GM21529 (cell line): ENCODE results near the gene OR2T5.
A peak's percentile ranks its signal among the peaks of the same experiment; 100 is the strongest.
"Not testable (repeated sequence)": the region's sequence is repeated elsewhere in the genome, so short reads cannot be mapped to it uniquely, and the experiment has no call there.

ENCODE experiments used
- ATAC-seq: cut with Tn5 transposase; IDR thresholded peaks from one replicate; pipeline ENCODE4 v1.9.1; 2021; ENCODE audit not compliant: unreplicated experiment

OR2T5 gene, protein sequence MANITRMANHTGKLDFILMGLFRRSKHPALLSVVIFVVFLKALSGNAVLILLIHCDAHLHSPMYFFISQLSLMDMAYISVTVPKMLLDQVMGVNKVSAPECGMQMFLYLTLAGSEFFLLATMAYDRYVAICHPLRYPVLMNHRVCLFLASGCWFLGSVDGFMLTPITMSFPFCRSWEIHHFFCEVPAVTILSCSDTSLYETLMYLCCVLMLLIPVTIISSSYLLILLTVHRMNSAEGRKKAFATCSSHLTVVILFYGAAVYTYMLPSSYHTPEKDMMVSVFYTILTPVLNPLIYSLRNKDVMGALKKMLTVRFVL

DNA sequence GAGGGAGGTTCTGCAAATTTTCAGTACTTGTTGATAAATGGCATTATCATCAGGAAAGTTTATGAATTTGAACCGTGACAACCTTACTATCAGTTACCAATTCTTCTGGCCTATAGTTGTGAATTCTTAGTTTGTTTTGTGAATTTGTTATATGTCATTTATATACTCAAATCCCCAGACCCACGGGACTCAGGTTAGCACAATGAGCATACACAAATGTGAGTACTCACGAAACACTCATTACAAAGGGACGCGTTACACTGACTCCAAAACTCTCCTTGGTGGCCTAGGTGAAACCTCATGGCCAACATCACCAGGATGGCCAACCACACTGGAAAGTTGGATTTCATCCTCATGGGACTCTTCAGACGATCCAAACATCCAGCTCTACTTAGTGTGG, at the start of gene OR2T5:
OR2T5 (plus strand) TSS at position 301 of the 400 bp plus-strand sequence; CDS start at position 301, 0 bp downstream.
- not testable (repeated sequence) for ATAC-seq

DNA sequence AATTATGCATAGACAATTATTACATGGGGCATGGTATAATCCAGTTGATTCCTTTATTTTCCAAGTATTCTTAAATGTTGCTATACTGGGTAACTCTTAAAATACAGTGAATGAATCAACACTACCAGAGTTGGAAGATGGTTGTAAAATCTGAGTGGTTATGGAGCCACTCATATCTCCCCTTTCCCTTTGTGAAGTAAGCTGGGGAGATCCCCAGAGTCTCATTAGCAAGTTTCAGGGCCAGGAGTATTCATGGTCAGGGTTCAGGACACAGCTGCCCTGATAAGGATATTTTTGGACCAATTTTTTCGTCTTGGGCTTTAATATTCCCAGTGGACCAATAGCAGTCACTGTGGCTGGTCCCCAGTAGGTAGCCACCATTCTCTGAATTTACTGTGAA, 49.7 kb upstream of the OR2T5 start:
- not testable (repeated sequence) for ATAC-seq

DNA sequence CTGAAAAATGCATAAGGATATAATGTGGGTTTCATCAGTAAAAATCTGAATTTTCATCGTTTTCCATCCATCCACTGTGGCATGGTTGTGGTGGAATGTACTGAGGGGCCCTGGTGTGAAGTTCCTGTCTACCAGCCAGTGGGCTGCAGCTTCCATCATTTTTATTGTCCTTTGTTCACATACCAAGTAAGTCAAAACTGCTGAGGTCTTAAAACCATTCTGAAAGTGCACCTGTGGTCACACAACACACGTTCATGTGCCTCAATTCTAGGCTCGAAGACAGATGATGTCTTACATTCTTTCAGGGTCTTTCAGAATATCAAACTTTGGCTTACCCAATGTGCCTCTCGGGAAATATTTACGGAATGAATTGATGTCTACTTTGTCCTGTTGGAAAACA, 49.1 kb upstream of the OR2T5 start:
- not testable (repeated sequence) for ATAC-seq

DNA sequence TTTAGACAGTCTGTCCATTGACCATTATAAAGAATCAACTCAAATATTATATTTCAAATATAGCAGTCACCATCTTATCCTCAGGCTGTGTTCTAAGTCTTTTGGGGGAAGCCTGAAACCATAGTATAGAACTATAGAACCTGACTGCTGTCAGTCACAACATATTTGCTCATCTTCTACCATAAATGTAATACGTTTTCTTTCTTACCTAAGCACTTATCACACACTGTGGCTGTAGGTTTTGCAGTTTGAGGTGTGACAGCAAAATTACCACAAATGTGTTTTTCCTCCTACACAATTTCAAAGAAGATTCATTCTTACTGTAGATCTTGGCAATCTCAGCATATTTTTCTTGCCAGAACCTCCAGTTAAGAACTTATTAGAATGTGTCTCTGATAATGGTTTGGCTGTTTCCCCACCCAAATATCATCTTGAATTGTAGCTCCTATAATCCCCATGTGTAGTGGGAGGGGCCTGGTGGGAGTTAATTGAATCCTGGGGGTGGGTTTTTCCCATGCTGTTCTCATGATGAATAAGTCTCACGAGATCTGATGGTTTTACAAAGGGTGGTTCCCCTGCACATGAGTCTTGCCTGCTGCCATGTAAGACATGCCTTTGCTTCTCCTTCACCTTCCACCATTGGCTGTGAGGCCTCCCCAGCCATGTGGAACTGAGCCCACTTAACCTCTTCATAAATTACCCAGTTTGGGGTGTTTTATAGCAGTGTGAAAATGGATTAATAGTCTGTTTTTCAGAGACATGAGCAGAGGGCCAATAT, 45.7 kb upstream of the OR2T5 start:
- not testable (repeated sequence) for ATAC-seq

DNA sequence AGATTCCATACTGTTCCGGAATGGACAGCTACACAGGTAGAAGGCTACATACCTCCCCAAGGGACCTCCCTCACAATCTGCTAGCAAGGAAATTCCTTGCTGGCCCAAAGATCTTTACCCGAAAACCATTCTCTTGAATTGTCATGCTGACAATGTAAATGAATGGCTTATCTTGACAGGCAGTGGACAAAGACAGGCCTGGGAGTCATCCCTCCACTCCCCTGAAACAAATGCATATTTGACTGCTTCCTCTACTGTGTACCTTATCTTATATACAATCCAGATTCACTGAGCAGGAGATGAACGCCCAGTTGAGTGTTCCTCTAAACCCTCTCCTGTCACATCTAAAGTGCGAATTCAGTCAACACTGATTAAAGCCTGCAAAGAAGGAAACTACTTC, 43.8 kb upstream of the OR2T5 start:
- ATAC-seq: not testable (repeated sequence)

DNA sequence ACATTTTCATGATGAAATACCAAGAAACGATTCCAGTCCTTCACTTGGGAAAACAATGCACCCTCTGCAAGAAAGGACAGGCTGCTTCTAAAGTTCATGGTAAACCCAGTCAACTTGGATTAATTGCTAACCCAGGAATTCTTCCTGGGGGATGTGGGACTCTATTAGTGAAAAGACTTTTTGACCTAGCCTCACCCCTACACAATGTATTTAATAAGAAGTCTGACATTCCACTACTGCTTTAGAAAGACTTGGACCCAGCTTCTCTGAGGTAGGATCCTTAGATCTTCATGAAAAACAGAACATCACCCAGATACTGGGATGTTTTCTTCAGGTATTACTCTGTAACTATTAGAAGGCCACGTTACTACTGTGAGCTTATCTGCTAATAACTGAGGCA, 43.0 kb upstream of the OR2T5 start, which contains the start of gene OR2T2:
OR2T2 (plus strand) TSS at position 239 of the 400 bp plus-strand sequence. CDS start 7,161 bp downstream, outside the sequence.
- not testable (repeated sequence) for ATAC-seq

DNA sequence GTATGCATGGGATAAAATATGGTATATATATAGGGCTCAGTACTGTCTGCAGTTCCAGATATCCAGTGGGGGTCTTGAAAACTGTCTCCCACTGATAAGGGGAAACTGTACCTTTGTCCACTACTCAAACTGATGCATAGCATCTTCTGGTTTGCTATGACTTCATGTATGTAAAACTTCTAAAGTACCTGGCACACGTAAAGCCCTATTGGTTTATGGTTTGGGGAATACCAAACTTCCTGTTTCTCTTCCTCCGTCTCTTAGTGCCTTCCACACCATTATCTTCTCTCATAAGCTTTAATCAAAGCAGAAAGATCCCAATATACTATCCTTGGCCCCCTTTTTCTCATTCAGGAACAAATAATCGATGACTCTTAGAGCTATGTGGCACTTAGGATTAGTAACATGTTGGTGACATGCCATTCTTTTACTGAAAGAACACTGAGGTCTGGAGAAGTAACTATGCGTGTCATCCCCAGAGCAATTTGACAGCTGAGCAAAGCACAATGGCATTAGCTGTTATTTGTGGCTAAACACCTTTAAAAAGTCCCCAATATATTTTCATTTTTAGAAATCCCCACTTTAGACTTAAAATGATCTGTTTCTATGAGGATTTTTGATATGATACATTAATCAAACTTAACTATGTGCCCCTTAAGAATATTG, 39.8 kb upstream of the OR2T5 start:
- ATAC-seq: peak; percentile 53

DNA sequence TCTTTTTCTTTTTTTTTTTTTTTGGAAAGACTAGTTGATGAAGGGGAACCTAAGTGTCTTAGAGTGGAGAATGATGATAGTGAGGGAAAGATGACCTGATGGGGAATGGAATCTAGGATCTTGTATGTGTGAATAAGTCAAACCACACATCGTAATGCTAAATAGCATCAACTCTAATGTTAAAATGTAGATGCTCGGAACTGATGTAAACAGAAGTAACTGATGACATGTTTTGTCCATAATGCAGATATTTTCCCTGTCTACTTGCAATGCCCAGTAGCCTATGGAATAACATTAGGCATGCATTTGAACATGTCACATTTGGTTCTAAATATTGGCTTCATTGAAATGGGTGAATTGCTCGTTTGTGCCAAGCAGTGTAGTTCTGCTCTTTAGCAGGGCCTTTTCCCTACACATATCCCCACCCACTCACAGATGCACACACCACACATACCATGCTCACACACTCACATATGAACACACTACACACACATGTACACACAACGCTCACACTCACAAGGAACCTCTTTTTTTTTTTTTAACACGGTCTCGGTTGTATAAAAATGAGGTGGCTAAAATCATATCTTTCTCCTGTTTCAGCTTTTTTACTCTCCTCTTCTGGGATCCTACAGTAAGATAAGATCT, 38.4 kb upstream of the OR2T5 start:
- peak; percentile 2 for ATAC-seq

DNA sequence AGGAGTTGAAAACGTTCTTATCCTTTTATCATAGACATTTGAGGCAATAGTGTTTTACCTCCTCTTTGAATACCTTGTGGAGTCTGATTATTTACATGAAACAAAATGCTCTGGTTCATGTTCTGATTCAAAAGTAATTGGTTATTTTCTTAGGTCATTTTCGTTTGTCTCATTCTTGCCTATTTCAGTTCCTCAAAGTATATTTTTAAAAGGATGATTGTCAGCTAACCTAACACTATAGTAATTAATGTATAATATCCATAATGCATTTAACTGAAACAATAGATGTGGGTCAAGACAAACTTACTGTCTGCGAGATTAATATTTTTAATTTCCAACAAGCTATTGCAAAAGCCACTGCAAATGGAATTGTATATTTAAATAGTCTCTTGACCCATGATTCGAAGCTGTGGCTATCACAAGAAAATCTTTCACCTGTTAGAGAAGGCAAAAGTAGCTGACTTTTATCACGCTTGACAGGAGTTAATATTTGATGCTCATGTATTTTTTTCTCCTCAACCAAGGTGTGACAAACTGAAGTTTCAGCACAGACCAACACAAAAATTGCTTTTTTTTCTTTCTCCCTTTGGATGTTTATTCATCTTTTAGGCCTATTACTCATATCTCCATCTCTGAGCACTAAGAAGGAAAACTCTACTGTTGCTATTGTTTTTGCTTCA, 37.8 kb upstream of the OR2T5 start:
- ATAC-seq: peak; percentile 69

DNA sequence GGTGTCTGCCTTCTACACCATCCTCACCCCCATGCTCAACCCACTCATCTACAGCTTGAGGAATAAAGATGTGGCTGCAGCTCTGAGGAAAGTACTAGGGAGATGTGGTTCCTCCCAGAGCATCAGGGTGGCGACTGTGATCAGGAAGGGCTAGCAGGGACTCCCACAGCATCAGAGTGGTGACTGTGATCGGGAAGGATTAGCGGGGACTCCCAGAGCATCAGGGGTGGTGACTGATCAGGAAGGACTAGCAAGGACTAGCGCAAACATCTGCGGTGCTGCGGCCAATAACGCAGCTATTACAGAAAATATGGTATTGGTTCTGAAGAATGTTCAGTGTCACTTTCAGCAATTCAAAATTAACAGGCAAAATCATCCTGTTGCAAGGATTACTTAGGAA, 34.8 kb upstream of the OR2T5 start:
- not testable (repeated sequence) for ATAC-seq

DNA sequence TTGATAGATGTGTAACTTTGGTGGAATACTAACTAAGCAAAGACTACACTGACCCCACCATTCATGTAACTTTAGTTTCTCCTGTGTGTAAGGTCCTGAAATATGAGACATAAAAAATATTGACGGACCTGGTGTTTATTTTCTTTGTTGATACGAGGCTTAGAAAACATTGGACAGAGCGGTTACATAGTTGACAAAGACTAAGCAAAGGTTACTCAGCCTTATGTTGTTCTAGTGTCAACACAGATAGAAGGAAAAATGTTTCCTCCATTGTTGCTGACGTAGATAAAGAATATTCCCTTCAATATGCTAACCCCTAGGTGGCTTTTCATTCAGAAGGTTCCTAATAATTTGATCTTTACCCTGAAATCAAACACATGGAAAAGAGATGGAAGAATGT, 33.3 kb upstream of the OR2T5 start:
- ATAC-seq: not testable (repeated sequence)

DNA sequence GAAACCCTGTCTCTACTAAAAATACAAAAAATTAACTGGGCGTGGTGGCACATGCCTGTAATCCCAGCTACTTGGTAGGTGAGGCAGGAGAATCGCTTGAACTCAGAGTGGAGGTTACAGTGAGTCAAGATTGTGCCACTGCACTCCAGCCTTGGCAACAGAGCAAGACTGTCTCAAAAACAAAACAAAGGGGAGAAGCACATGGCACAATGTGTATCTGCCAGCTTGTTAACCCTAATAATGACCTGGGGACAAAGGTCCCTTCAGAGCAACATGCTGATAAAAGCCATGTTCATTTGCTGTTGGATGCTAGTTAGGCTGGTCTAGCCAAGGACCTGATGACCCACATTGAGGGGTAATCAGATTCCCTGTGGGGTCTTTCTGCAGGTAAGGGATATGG, 31.8 kb upstream of the OR2T5 start:
- not testable (repeated sequence) for ATAC-seq

DNA sequence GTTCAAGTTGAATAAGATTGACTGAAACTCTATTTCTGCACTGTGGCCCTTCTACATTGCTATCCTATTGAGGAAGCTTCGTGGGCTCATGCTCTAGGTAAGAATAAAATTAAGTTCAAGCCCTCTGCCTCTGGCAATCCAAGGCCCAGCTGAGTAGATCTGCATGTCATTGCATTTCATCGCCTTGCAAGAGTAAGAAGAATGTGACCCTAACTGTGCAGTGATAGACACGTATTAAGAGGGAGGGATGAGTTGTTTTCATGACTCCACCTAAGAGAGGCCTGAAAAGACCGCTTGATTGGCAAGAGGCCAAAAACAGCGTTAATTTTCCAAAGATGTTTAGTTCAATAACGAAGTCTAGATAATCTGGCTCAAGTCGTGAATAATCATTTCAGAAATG, 29.3 kb upstream of the OR2T5 start:
- ATAC-seq: not testable (repeated sequence)

DNA sequence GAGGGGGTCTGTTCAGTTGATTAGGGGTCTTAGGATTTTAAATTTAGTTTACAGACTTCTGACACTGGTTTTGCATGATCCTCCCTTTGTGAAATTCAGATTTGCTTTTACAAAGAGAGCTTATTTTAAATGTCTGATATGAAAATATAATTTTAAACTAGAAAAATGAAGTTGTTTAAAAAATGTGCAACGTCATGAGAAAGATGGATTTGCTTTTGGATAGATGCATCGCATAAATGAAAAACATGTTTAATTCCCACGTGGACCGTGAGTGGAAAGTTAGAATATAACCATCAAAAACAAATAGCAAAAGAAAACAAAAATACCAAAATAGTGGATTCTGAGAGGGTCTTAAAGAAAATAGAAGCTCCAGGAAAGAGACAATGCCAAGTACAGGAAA, 17.2 kb upstream of the OR2T5 start:
- ATAC-seq: no peak

DNA sequence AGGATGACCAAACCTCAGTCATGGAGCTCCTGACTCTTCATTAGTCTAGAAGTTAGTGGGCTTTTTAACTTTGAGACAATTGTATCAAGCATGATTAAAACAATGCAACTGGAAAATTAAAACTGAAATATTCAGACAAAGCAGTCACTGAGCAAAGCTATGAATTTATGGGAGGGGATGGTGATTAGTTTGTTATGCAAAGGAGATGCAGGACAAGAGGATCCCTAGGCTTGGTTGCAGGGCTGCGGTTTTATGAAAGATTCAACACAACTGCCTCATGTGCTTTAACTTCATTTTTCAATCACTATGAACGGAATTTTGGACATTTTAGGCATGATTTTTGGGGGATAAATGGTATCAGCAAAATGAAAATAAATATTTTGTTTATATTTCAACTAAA, 16.3 kb upstream of the OR2T5 start:
- ATAC-seq: not testable (repeated sequence)

DNA sequence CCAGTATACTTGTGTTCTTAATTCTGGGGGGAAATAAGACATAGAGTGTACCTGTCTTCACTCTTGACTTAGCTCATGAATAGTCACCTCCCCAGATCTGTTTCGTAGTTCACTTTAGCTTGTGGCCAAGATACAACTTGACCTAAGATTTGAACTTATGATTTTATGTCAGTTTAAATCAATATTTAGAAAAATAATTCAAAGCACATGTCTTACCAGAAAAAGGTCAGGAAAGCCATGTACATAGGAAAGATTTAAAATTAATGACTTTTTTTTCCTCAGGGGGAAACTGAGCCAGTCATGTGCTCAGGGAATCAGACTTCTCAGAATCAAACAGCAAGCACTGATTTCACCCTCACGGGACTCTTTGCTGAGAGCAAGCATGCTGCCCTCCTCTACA, 15.3 kb upstream of the OR2T5 start, which contains the start of gene OR2T3:
OR2T3 (plus strand) TSS at position 301 of the 400 bp plus-strand sequence; CDS start at position 301, 0 bp downstream.
- not testable (repeated sequence) for ATAC-seq

DNA sequence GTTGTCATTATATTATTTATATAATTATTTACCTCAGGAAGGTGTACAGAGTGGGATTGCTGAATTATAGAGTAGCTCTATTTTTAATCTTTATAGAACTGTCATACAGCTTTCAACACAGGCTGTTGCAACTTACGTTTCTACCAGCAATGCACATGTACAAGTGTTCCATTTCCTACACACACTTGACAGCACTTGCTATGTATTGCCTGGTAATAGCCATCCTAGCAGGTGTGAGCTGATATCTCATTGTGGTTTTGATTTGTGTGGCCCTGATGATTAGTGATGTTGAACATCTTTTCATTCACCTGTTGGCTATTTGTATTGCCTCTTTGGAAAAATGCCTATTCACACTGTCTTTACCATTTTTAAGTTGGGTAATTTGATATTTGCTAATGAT, 12.7 kb upstream of the OR2T5 start:
- peak; percentile 71 for ATAC-seq

DNA sequence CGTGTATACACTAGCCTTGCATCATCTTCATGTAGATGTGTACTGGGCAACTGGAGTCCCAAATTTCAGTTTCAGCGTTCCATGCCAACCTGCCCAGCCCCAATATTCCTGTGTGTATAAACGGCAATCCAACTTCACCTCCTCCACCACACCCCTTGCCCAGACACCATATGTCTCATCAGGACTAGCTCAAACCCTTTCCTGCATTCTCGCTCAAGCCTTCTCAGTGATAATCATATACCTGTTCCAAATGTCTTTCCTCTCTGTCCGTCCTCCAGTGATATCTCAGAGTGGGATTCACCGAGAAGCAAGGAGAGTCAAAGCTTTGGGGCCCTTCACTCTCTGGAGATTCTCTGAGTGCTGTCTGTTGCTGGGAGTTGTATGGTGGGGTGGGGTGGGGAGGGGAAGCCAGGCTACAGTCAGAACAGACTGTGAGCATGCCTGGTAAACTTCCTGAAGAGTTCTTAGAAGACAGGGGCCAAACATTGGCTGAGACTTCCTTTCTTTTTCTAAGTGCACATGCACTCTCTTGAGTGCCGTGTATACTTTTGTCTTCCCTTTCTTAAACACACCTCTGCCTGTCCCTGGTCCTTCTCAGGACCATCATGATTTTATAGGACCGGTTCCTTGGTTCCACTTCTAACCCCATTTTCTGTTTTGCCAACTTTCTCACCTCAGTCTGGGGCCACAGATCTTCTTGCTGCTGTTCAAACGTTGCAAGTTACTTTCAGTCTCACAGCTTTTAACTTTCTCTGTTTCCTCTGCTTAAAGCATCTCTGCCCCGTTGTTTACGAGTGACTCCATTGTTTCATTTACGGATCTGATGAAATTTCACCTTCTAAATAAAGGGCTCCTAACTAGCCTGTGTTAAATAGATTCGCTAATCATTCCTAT, 6.5 kb upstream of the OR2T5 start:
- ATAC-seq: peak; percentile 61

DNA sequence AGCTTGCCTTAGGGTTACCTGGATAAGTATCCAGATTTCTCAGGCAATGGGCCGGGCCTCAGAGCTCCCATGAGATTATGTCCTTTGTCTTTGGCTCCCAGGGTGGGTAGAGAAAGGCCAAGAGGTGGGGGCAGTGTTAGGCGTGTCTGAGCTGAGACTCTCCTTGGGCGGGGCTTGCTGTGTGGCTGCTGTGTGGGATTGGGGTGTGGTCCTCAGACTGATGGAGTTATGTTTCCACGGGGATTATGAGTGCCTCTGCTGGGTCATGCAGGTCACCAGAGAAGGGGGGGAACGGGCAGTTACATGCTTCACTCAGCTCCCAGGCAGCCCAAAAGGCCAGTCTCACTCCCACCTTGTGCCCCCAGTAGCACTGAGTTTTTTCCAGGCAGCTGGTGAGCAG, 8.3 kb downstream of the OR2T5 start:
- not testable (repeated sequence) for ATAC-seq
